ENCODE results near the gene TMEM242.

DNA sequence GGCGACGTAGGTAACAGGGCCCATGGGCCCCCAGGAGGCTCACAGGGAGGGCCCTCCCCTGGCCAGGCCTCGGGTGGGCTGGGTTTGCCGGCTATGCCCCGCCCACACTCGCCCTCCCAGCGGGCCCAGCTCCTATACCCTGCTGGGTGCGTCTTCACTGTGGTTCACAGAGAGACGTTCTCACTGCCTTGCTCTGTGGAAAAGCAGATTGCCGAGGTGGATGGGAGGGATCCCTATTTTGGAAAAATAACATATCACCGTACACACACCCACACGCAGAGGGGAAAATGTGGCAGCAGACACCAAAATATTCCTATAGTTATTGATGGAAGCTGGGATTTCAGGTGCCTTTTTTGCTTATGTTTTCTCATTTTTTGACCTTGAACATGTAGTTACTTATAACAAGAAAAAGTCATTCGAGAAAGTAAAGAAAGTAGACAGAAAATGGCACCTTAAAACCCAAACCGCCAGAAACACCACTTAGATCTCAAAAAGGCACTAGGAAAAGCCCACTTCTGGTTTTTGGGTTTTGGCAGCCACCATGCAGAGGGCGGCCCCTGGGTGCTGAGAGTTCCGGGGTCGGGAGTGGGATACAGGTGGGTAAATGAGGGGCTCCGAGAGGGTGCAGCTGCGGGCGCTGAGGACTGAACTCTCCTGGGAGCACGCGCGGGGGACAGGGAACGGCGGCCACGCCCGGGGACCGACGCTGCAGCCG, 49.4 kb downstream of the TMEM242 start:
- TF ChIP-seq MXI1 (conservative IDR thresholded peaks at IDR 0.05; ENCODE audit: poor library complexity, severe bottlenecking) (no peak), POLR2AphosphoS5 (IDR thresholded peaks at IDR 0.05) (no peak), EP300 (conservative IDR thresholded peaks at IDR 0.05; ENCODE audit: poor library complexity, severe bottlenecking) (no peak), TAF1 (IDR thresholded peaks at IDR 0.05; ENCODE audit: low read depth) (no peak), EZH2 (IDR thresholded peaks at IDR 0.05; ENCODE audit: borderline replicate concordance, insufficient read depth, low read length, poor library complexity, severe bottlenecking) (no peak)
- TF ChIP-seq, protein P1, sequence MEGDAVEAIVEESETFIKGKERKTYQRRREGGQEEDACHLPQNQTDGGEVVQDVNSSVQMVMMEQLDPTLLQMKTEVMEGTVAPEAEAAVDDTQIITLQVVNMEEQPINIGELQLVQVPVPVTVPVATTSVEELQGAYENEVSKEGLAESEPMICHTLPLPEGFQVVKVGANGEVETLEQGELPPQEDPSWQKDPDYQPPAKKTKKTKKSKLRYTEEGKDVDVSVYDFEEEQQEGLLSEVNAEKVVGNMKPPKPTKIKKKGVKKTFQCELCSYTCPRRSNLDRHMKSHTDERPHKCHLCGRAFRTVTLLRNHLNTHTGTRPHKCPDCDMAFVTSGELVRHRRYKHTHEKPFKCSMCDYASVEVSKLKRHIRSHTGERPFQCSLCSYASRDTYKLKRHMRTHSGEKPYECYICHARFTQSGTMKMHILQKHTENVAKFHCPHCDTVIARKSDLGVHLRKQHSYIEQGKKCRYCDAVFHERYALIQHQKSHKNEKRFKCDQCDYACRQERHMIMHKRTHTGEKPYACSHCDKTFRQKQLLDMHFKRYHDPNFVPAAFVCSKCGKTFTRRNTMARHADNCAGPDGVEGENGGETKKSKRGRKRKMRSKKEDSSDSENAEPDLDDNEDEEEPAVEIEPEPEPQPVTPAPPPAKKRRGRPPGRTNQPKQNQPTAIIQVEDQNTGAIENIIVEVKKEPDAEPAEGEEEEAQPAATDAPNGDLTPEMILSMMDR (IDR thresholded peaks at IDR 0.05; ENCODE audit: poor library complexity, severe bottlenecking): no peak
- TF ChIP-seq, protein P2, sequence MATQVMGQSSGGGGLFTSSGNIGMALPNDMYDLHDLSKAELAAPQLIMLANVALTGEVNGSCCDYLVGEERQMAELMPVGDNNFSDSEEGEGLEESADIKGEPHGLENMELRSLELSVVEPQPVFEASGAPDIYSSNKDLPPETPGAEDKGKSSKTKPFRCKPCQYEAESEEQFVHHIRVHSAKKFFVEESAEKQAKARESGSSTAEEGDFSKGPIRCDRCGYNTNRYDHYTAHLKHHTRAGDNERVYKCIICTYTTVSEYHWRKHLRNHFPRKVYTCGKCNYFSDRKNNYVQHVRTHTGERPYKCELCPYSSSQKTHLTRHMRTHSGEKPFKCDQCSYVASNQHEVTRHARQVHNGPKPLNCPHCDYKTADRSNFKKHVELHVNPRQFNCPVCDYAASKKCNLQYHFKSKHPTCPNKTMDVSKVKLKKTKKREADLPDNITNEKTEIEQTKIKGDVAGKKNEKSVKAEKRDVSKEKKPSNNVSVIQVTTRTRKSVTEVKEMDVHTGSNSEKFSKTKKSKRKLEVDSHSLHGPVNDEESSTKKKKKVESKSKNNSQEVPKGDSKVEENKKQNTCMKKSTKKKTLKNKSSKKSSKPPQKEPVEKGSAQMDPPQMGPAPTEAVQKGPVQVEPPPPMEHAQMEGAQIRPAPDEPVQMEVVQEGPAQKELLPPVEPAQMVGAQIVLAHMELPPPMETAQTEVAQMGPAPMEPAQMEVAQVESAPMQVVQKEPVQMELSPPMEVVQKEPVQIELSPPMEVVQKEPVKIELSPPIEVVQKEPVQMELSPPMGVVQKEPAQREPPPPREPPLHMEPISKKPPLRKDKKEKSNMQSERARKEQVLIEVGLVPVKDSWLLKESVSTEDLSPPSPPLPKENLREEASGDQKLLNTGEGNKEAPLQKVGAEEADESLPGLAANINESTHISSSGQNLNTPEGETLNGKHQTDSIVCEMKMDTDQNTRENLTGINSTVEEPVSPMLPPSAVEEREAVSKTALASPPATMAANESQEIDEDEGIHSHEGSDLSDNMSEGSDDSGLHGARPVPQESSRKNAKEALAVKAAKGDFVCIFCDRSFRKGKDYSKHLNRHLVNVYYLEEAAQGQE (IDR thresholded peaks at IDR 0.05; ENCODE audit: borderline replicate concordance): no peak
